ENCODE results near the gene MYH15.

- TF ChIP-seq CTCF (IDR thresholded peaks at IDR 0.05) (no peak), POLR2A (IDR thresholded peaks at IDR 0.05) (no peak), POLR2AphosphoS5 (IDR thresholded peaks at IDR 0.05; ENCODE audit: insufficient read depth in 1 of 2, low read depth in 1 of 2) (no peak)
Measured at GRCh38 chr3:108343491-108343890, 166.9 kb downstream of the MYH15 start.

Measured in vagina (tissue), 2 donors.